C4-2B (cell line): Measurements from ENCODE around the gene TRIM59.

Source experiments
- H3K27ac ChIP-seq: fragments of 450-650 bp; 2 replicates; pipeline ENCODE4 v1.5.1; 2017
- CTCF ChIP-seq: fragments of 450-650 bp; conservative IDR thresholded peaks from 2 replicates; pipeline ENCODE4 v1.5.1; 2017; ENCODE audit warnings: mild to moderate bottlenecking
- ZFX ChIP-seq: fragments of 450-650 bp; IDR thresholded peaks from 2 replicates; pipeline ENCODE4 v1.6.1; 2017

Gene TRIM59

DNA sequence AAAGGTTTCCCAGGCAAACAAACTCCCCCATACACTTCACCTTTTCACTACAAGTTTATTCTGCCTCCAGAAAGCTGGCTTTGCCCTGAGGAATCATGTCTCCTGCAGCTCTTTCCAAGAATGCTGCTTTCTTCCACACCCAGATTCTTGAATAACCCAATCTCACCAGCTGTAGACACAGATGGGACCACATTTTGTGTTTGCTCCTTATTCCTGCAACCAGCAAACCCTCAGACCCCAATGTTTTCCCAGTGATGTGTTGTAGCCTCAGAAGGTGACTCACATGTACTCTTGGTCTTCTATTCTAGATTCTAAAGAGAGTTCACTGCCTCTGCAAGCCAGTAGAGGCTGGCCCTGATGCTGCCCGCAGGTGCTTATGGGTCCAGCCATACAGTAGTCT is 23.6 kb upstream of the TRIM59 start:
- no peak for TF ChIP-seq ZFX
- no peak for TF ChIP-seq CTCF
- no peak overlapping the region for H3K27ac ChIP-seq

DNA sequence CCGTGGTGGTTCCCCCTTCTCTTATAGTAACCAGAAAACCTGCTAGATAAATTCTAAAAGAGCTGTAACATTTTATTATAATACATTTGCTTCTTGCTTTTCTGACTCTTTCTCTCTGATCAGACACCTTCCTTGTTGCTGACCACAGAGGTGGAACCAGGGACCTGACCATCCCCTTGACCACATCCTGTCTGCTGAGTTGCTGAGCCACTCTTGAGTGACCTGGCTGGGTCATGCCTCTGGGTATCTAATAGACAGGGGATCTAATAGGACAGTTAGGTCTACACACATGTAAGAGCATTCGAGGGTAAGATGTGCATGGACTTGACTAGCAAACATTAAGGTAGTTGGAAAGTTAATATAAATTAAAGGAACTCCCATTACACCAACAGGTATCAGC is 22.8 kb upstream of the TRIM59 start:
- no peak overlapping the region for H3K27ac ChIP-seq
- TF ChIP-seq ZFX (no peak), CTCF (no peak)

DNA sequence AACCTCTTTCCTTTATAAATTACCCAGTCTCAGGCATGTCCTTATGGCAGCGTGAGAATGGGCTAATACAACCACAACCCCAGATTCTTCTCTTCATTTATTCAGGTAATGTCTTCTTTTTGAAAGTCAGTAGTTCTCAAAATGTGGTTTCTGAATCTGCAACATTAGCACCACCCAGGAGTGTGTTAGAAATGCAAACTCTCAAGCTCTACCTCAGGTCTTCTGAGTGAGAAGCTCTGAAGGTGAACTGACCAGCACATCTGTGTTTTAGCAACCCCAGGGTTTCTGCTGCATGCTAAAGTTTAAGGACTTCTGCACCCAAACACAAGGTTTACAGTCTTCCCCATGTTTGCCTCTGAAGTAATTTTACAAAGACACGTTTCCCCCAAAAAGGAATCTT is 22.3 kb upstream of the TRIM59 start:
- no peak overlapping the region for H3K27ac ChIP-seq
- TF ChIP-seq ZFX (no peak), CTCF (no peak)

DNA sequence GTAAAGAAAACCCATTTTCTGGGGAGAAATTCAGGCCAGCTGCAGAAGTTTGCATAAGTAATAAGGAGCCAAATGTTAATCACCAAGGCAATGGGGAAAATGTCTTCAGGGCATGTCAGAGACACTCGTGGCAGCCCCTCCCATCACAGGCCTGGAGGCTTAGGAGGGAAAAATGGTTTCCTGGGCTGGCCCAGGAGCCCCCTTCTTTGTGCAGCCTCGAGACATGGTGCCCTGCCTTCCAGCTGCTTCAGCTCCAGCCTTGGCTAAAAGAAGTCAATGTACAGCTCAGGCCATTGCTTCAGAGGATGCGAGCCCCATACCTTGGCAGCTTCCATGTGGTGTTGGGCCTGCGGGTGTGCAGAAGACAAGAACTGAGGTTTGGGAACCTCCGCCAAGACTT is 20.6 kb upstream of the TRIM59 start:
- H3K27ac ChIP-seq, result no peak overlapping the region
- TF ChIP-seq ZFX (no peak), CTCF (no peak)

DNA sequence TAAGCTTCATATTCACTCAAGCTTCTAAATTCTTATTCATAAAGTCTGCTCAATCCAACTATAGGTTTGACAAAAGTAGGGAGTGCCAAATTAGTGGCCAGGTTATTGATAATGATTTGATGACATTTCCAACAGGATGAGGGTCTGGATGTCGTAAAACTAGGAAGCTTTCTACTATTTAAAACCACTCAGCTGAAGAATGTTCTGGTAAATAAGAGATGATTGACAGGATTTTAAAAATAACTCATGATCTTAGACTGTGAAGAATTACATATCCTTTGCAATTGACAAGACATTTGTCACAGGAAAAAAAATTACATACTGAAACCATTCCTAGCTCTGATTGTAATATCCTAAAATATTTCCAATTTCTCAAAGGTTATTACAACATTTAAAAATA is 15.4 kb upstream of the TRIM59 start:
- TF ChIP-seq ZFX (no peak), CTCF (no peak)
- no peak overlapping the region for H3K27ac ChIP-seq

- no peak for TF ChIP-seq CTCF
- TF ChIP-seq ZFX, result no peak
- H3K27ac ChIP-seq, result no peak overlapping the region
These were observed 14.7 kb upstream of the TRIM59 start for GRCh38 chr3:160464321-160464720.

GRCh38 chr3:160460033-160460432 is 10.4 kb upstream of the TRIM59 start:
- TF ChIP-seq ZFX (no peak), CTCF (no peak)
- no peak overlapping the region for H3K27ac ChIP-seq
